Activated naive CD4-positive, alpha-beta T cell treated with Interleukin-2 at 50 U/mL for 16 hours (primary cell): ENCODE measurements around the gene ZBTB43.
"Not testable (repeated sequence)": the region's sequence is repeated elsewhere in the genome, so short reads cannot be mapped to it uniquely, and the experiment has no call there.

Source experiments
- DNase-seq: peaks from one replicate; pipeline ENCODE4 v3.0.0-alpha.2; 2020

Gene ZBTB43, protein sequence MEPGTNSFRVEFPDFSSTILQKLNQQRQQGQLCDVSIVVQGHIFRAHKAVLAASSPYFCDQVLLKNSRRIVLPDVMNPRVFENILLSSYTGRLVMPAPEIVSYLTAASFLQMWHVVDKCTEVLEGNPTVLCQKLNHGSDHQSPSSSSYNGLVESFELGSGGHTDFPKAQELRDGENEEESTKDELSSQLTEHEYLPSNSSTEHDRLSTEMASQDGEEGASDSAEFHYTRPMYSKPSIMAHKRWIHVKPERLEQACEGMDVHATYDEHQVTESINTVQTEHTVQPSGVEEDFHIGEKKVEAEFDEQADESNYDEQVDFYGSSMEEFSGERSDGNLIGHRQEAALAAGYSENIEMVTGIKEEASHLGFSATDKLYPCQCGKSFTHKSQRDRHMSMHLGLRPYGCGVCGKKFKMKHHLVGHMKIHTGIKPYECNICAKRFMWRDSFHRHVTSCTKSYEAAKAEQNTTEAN

DNA sequence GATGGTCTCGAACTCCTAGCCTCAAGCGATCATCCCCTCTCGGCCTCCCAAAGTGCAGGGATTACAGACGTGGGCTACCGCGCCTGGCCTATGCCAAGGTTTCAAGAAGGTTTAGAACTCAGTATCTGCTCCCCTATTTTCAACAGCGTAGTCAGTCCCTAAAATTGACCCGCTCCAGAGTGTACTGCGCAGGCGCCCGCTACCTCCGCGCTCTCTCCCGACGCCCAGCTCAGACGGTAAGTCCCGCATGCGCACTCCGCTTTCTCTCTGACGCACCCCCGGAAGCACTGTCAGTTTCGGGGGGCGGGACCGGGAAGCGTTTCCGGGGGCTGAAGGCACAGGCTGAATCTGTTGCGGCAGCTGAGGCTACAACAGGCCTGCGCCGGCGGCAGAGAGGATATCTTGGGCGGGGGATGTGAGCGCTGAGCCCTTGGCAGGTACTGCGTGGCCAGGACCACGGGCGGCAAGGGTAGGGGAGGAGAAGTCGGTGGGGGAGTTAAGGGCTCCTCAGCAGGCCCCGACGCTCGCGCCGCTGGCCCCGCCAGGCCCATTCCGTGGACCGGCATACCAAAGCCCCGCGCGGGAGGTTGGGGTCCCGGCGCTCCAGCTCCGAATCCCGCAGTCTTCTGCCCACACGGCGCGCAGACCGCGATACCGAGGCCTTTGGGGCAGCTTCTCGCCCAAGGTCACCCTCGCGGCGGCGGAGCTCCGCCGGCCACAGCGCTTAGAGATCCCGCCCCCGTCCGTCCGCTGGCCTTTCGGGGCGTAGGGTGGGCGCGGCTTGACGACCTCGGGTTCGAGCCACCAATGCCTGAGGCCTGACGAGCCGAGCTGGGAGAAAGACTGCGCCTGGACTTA lies at the start of gene ZBTB43:
TSS of gene ZBTB43 (plus strand) at position 345 of the 858 bp plus-strand sequence. CDS start 27,470 bp downstream, outside the sequence.
- peak; percentile 98 for DNase-seq

- no peak for DNase-seq
These were observed 49.4 kb upstream of the ZBTB43 start for GRCh38 chr9:126755317-126755875.

- DNase-seq, result no peak
These were observed 48.6 kb upstream of the ZBTB43 start for GRCh38 chr9:126756238-126756637.

DNA sequence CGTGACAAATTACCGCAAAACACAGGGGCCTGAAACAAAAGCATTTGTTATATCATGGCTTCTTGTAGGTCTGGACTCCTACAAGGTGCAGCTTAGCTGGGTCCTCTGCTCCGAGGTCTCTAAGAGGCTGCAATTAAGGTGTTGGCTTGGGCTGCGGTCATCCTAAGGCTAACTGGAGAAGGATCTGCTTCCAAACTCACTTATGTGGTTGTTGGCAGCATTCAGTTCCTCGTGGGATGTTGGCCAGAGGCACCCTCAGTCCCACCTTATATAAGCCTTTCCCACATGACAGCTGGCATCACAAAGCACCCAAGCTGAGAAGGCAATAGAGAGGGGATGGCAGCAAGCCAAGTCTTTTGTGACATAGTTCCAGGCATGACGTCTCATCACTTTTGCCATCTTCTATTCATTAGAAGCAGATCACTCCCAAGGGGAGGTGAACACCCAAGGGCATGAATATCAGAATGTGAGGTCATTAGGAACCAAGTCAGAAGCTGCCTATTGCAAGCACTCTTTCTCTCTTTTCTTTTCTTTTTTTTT lies 47.9 kb upstream of the ZBTB43 start:
- no peak for DNase-seq

- DNase-seq, result no peak
These were observed 45.8 kb upstream of the ZBTB43 start for GRCh38 chr9:126758916-126759585.

- no peak for DNase-seq
These were observed 43.6 kb upstream of the ZBTB43 start for GRCh38 chr9:126761274-126761673.

DNA sequence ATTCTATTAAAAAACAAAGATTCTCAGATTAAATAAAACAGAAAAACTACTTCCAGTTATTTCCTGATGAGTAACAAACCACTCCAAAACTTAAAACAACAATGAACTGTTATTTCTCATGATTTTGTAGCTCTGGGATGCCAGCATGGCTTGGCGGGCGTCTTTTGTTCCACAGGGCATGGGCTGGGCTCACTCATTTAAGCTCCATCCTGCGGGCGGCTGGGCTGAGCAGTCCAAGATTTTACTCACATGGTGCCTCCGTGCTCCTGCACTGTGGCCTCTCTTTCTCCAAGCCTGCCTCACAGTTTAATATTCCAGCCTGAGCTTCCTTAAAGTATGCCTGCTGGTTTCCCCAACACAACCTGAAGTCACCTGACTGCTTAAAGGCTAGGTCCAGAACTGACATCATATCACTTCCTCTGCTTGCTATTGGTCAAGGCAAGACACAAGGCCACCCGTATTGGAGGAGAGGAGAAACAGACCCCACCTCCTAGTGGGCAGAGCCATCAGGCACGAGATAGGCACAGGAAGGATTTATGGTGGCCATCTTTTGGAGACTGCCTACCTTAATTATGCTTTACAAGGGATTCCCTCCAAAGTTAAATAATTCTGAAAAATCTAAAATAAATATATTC lies 41.6 kb upstream of the ZBTB43 start:
- DNase-seq, result no peak

DNA sequence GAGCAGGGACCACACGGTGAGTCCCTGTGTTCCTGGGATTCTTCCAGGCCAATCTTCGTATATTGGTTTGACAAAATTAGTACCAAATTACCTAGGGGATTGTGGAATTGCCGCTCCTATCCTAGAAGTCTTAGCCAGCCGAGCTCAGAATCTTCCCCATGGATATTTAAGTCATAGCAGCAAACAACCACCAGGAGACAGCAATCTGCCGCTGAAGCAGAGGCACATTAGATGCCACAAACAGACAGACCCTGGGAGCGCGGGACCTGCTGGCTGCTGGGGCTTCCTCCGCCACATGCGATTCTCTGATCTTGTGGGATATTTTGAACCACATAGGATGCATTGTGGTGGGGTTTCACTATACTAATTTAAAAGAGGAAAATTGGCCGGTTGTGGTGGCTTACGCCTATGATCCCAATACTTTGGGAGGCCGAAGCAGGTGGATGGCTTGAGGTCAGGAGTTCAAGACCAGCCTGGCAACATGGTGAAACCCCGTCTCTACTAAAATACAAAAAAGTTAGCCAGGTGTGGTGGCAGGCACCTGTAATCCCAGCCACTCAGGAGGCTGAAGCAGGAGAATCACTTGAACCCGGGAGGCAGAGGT lies 31.7 kb upstream of the ZBTB43 start:
- no peak for DNase-seq

DNA sequence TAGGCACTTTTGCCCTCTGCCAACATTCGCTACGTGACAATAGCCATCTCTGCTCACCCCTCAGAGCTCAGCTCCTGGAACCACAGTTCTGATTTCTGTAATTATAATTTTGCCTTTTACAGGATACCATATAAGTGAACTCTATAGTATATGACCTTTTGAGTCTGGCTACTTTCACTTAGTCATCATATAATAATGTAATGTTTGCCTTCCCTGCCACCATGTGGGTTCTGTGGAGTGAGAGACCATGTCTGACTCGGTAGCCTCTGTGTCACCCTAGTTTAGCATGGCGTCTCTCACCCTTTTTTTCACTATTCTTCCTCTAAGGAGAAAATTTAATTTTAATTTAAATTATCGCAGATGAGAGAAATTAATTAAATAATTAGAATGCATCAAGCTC lies 28.9 kb upstream of the ZBTB43 start:
- no peak for DNase-seq

GRCh38 chr9:126777733-126778132 lies 27.1 kb upstream of the ZBTB43 start:
- no peak for DNase-seq

GRCh38 chr9:126778141-126778540 lies 26.7 kb upstream of the ZBTB43 start:
- DNase-seq, result no peak

GRCh38 chr9:126778696-126779095 lies 26.1 kb upstream of the ZBTB43 start:
- not testable (repeated sequence) for DNase-seq

DNA sequence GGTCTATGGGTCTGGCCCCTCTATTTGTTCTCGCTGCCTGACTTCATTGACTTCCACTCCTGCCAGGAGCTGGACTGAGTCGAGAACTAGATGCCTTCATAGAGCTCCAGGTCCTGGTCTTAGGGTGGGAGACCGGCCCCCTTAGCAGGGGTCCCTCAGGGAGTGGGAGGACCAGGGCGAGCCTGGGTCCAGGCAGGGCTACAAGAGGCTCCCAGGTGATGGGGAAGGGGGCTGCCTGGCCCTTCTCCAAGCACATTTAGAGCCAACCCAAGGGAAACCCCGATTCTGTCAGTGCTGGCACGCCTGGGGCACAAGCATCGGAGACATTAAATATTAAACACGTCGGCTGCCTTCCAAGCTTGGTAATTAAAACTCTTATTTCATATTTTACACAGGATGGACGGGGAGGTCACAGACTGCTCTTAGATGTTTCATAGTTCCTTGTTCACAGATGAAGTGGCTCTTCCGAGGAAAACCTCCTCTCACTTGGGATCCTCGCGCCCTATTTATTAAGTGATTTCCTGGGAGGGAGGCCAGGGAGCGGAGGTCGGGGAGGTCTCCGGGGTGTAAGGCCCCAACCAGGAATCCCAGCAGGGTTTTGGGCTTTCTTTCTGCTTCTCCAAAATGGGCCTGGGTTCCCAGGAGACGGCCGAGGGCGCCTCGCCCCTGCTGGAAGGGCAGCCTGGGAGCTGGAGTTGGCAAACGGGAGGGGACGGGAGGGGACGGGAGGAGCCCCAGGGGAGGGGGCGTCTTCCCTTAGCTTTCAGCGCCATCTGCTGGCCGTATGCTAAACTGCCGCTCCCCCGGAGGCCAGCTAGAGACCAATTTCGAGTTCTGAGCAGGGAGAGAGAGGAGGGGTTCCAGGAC lies 23.4 kb upstream of the ZBTB43 start:
- peak; percentile 86 for DNase-seq

DNA sequence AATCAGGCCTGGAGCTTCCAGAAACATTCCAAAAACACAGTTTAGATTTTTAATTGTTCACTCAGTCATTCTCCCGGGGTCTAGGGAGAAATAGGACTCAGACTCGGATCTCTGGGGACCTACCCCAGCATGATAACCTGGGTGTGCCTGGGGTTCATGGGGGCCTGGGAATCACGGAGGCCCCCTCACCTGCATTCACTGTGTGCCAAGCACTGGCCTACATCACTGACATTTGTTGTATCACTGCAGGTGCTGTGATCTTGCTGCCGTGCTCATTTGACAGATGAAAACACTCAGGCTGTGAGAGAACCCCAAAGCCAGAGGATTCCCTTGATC lies 22.8 kb upstream of the ZBTB43 start:
- DNase-seq, result no peak

- DNase-seq, result no peak
These were observed 20.9 kb upstream of the ZBTB43 start for GRCh38 chr9:126783949-126784348.

GRCh38 chr9:126784401-126784800 lies 20.4 kb upstream of the ZBTB43 start:
- DNase-seq, result no peak

DNA sequence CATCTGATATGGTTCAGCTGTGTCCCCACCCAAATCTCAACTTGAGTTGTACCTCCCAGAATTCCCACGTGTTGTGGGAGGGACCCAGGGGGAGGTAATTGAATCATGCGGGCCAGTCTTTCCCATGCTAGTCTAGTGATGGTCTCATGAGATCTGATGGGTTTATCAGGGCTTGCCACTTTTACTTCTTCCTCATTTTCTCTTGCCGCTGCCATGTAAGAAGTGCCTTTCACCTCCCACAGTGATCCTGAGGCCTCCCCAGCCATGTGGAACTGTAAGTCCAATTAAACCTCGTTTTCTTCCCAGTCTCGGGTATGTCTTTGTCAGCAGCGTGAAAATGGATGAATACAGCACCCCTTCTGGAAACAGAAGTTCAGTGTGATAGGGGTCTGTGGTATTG lies 20.0 kb upstream of the ZBTB43 start:
- DNase-seq, result not testable (repeated sequence)

DNA sequence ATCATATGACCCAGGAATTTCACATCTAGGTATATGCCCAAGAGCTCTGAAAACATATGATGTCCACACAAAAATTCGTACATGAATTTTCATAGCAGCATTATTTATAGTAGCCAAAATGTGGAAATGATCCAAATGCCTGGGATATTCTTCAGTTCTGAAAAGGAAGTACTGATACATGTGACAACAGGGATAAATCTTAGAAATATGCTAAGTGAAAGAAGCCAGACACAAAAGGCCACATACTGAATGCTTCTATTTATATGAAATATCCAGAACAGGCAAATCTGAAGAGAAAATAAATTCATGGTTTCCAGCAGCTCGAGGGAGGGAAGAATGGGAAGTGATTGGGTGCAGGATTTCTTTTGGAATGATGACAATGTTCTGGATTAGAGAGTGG lies 16.8 kb upstream of the ZBTB43 start:
- DNase-seq, result no peak

GRCh38 chr9:126788634-126789349 lies 16.0 kb upstream of the ZBTB43 start:
- no peak for DNase-seq

DNA sequence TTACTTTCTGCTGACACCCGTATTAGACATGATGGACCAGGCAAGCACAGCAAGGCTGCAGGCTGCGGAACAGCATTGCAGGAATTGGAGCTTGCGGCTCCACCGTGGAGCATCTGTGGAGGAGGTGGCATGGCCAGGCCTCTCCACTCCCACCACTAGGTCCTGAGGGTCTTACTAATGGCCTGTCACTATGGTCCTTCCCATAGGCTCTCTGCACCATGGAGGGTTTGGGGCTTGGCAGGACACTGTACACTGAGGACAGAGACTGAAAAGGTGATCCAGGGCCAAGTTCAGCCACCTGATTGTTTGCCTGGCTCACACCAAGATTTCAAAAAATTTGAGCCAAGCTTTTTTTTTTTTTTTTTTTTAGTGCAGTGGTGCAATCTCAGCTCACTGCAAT lies 14.3 kb upstream of the ZBTB43 start:
- DNase-seq, result no peak
